Measurements from ENCODE around the gene MFGE8.
A peak's percentile ranks its signal among the peaks of the same experiment; 100 is the strongest.

MFGE8 gene

GRCh38 chr15:88865498-88866099, 47.6 kb downstream of the MFGE8 start:
- H4K91ac ChIP-seq (ENCODE audit: low read length) = no peak overlapping the region
- no peak overlapping the region for H2AK5ac ChIP-seq (ENCODE audit: low read length, severe bottlenecking)
- no peak for DNase-seq
- H3K14ac ChIP-seq (ENCODE audit: low read length in 2 of 2) = no peak overlapping the region
- H3K9ac ChIP-seq (ENCODE audit: low read length) = no peak overlapping the region
- no peak overlapping the region for H2BK5ac ChIP-seq (ENCODE audit: low read depth, low read length, poor library complexity, severe bottlenecking)
- no peaks in the 10 kb centered on the region for H3K36me3 ChIP-seq (ENCODE audit: control insufficient read depth in 1 of 2, insufficient read depth in 2 of 2, low read depth in 1 of 2, low read length in 2 of 2)
- no peak overlapping the region for H3K27ac ChIP-seq (ENCODE audit: low read length, poor library complexity, severe bottlenecking)
- H3K23ac ChIP-seq (ENCODE audit: low read length in 2 of 2) = no peak overlapping the region
- no peaks in the 10 kb centered on the region for H3K9me3 ChIP-seq (ENCODE audit: control insufficient read depth, low read length)
- no peaks in the 10 kb centered on the region for H3K79me1 ChIP-seq (replicated peaks; ENCODE audit: low read length, poor library complexity, severe bottlenecking)
- no peak overlapping the region for H2BK12ac ChIP-seq (ENCODE audit: low read length in 2 of 2)
- H3K4me2 ChIP-seq (ENCODE audit: low read length, poor library complexity, severe bottlenecking) = no peak overlapping the region
- no peak overlapping the region for H2BK120ac ChIP-seq (ENCODE audit: low read depth, low read length)
- no peak overlapping the region for H2BK15ac ChIP-seq (ENCODE audit: low read depth, poor library complexity, severe bottlenecking)
- H3K18ac ChIP-seq (ENCODE audit: low read depth in 1 of 2, low read length in 2 of 2) = no peak overlapping the region
- H2AFZ ChIP-seq (ENCODE audit: low read depth, low read length) = no peak overlapping the region
- 75% methylated on average over 6 of the region's 6 CpGs for WGBS
- no peak overlapping the region for H4K8ac ChIP-seq (ENCODE audit: low read length)
- H3K4ac ChIP-seq (ENCODE audit: low read depth in 1 of 2, low read length in 2 of 2) = no peak overlapping the region
- H3K27me3 ChIP-seq (ENCODE audit: control insufficient read depth in 1 of 2, insufficient read depth in 1 of 2, low read length in 2 of 2) = peaks cover 35 to 56% of the 10 kb centered on the region in 2 experiments
- peaks cover 1% of the 10 kb centered on the region for H3K4me1 ChIP-seq (ENCODE audit: control insufficient read depth, insufficient read depth, low read depth, low read length)
- no peak overlapping the region for H3K4me3 ChIP-seq (ENCODE audit: insufficient read depth in 1 of 2, low read depth in 1 of 2, low read length in 2 of 2)

DNA sequence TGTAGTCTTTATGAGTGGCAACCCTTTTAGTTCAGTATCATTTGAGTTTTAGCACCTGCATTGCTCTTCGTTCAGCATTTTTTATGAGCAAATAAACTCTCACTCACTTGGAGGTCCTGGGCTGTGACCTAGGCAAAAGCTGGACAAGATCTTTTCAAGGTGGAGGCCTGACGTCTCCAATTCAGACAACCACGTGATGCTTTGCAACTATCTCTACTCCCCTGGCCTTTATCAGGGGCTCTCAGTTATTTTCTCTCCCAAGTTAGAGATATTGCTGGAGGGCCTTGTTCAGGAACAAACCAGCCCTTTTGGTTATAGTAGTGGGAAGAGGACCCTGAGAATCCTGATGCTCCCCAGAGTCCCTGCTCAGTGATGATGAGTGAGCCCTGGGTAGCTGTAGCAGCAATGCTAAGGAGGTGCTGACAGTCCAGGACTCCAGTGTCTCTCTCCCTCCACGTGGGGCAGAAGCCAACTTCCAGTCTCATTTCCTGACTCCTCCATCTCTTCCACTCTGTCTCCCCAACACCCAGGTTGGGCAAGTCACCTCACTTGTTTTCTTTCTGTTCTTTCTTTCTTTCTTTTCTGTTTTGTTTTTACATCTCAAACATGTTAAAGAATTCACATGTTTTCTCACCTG, 48.2 kb downstream of the MFGE8 start:
- Histone ChIP-seq H3K9me3 (ENCODE audit: control insufficient read depth, low read length) (no peaks in the 10 kb centered on the region), H3K27me3 (ENCODE audit: control insufficient read depth in 1 of 2, insufficient read depth in 1 of 2, low read length in 2 of 2) (peaks cover 29 to 56% of the 10 kb centered on the region in 2 experiments), H3K4me2 (ENCODE audit: low read length, poor library complexity, severe bottlenecking) (no peak overlapping the region), H2AFZ (ENCODE audit: low read depth, low read length) (no peak overlapping the region), H3K4me1 (ENCODE audit: control insufficient read depth, insufficient read depth, low read depth, low read length) (peaks cover 1% of the 10 kb centered on the region), H3K4me3 (ENCODE audit: insufficient read depth in 1 of 2, low read depth in 1 of 2, low read length in 2 of 2) (no peak overlapping the region), H4K8ac (ENCODE audit: low read length) (no peak overlapping the region), H4K91ac (ENCODE audit: low read length) (no peak overlapping the region), H2BK15ac (ENCODE audit: low read depth, poor library complexity, severe bottlenecking) (no peak overlapping the region), H3K23ac (ENCODE audit: low read length in 2 of 2) (no peak overlapping the region), H3K14ac (ENCODE audit: low read length in 2 of 2) (no peak overlapping the region), H2BK12ac (ENCODE audit: low read length in 2 of 2) (no peak overlapping the region), H2BK5ac (ENCODE audit: low read depth, low read length, poor library complexity, severe bottlenecking) (no peak overlapping the region), H3K79me1 (replicated peaks; ENCODE audit: low read length, poor library complexity, severe bottlenecking) (no peaks in the 10 kb centered on the region), H3K27ac (ENCODE audit: low read length, poor library complexity, severe bottlenecking) (no peak overlapping the region), H2AK5ac (ENCODE audit: low read length, severe bottlenecking) (no peak overlapping the region), H3K36me3 (ENCODE audit: control insufficient read depth in 1 of 2, insufficient read depth in 2 of 2, low read depth in 1 of 2, low read length in 2 of 2) (no peaks in the 10 kb centered on the region), H3K18ac (ENCODE audit: low read depth in 1 of 2, low read length in 2 of 2) (no peak overlapping the region), H3K9ac (ENCODE audit: low read length) (no peak overlapping the region), H3K4ac (ENCODE audit: low read depth in 1 of 2, low read length in 2 of 2) (no peak overlapping the region), H2BK120ac (ENCODE audit: low read depth, low read length) (no peak overlapping the region)
- DNase-seq = no peak
- 60% methylated on average over 3 of the region's 4 CpGs for WGBS

GRCh38 chr15:88863412-88863811, 49.8 kb downstream of the MFGE8 start:
- Histone ChIP-seq H3K9ac (ENCODE audit: low read length) (no peak overlapping the region), H3K4me1 (ENCODE audit: control insufficient read depth, insufficient read depth, low read depth, low read length) (peaks cover 1% of the 10 kb centered on the region)
- 57% methylated on average over 1 of the region's 1 CpG for WGBS

GRCh38 chr15:88860212-88860611, 53.0 kb downstream of the MFGE8 start:
- Histone ChIP-seq H3K27ac (ENCODE audit: low read length, poor library complexity, severe bottlenecking) (no peak overlapping the region), H4K91ac (ENCODE audit: low read length) (no peak overlapping the region), H3K4ac (ENCODE audit: low read depth in 1 of 2, low read length in 2 of 2) (no peak overlapping the region), H3K4me3 (ENCODE audit: insufficient read depth in 1 of 2, low read depth in 1 of 2, low read length in 2 of 2) (no peak overlapping the region), H2AFZ (ENCODE audit: low read depth, low read length) (no peak overlapping the region), H3K36me3 (ENCODE audit: control insufficient read depth in 1 of 2, insufficient read depth in 2 of 2, low read depth in 1 of 2, low read length in 2 of 2) (no peaks in the 10 kb centered on the region), H3K23ac (ENCODE audit: low read length in 2 of 2) (peak overlapping the region in 1 of 2 experiments; percentile 25), H2BK15ac (ENCODE audit: low read depth, poor library complexity, severe bottlenecking) (no peak overlapping the region), H3K18ac (ENCODE audit: low read depth in 1 of 2, low read length in 2 of 2) (no peak overlapping the region), H3K27me3 (ENCODE audit: control insufficient read depth in 1 of 2, insufficient read depth in 1 of 2, low read length in 2 of 2) (peaks cover 4 to 62% of the 10 kb centered on the region in 2 experiments), H3K14ac (ENCODE audit: low read length in 2 of 2) (no peak overlapping the region), H3K9ac (ENCODE audit: low read length) (no peak overlapping the region), H4K8ac (ENCODE audit: low read length) (no peak overlapping the region), H3K4me2 (ENCODE audit: low read length, poor library complexity, severe bottlenecking) (no peak overlapping the region), H2AK5ac (ENCODE audit: low read length, severe bottlenecking) (no peak overlapping the region), H2BK5ac (ENCODE audit: low read depth, low read length, poor library complexity, severe bottlenecking) (no peak overlapping the region), H3K4me1 (ENCODE audit: control insufficient read depth, insufficient read depth, low read depth, low read length) (no peaks in the 10 kb centered on the region), H2BK120ac (ENCODE audit: low read depth, low read length) (no peak overlapping the region), H3K9me3 (ENCODE audit: control insufficient read depth, low read length) (peaks cover 2% of the 10 kb centered on the region), H3K79me1 (replicated peaks; ENCODE audit: low read length, poor library complexity, severe bottlenecking) (no peaks in the 10 kb centered on the region), H2BK12ac (ENCODE audit: low read length in 2 of 2) (no peak overlapping the region)
- no peak for DNase-seq
- WGBS = 70% methylated on average over 7 of the region's 7 CpGs

More at GRCh38 chr15:88863412-88863811, 49.8 kb downstream of the MFGE8 start:
- Histone ChIP-seq H3K4me3 (ENCODE audit: insufficient read depth in 1 of 2, low read depth in 1 of 2, low read length in 2 of 2) (no peak overlapping the region), H4K91ac (ENCODE audit: low read length) (no peak overlapping the region), H3K23ac (ENCODE audit: low read length in 2 of 2) (no peak overlapping the region), H2BK5ac (ENCODE audit: low read depth, low read length, poor library complexity, severe bottlenecking) (no peak overlapping the region), H3K36me3 (ENCODE audit: control insufficient read depth in 1 of 2, insufficient read depth in 2 of 2, low read depth in 1 of 2, low read length in 2 of 2) (no peaks in the 10 kb centered on the region), H3K14ac (ENCODE audit: low read length in 2 of 2) (no peak overlapping the region), H3K4ac (ENCODE audit: low read depth in 1 of 2, low read length in 2 of 2) (no peak overlapping the region), H2BK120ac (ENCODE audit: low read depth, low read length) (no peak overlapping the region), H3K18ac (ENCODE audit: low read depth in 1 of 2, low read length in 2 of 2) (no peak overlapping the region), H2AK5ac (ENCODE audit: low read length, severe bottlenecking) (no peak overlapping the region), H4K8ac (ENCODE audit: low read length) (no peak overlapping the region), H2BK12ac (ENCODE audit: low read length in 2 of 2) (no peak overlapping the region), H3K4me2 (ENCODE audit: low read length, poor library complexity, severe bottlenecking) (no peak overlapping the region), H2BK15ac (ENCODE audit: low read depth, poor library complexity, severe bottlenecking) (no peak overlapping the region), H2AFZ (ENCODE audit: low read depth, low read length) (no peak overlapping the region), H3K79me1 (replicated peaks; ENCODE audit: low read length, poor library complexity, severe bottlenecking) (no peaks in the 10 kb centered on the region), H3K9me3 (ENCODE audit: control insufficient read depth, low read length) (no peaks in the 10 kb centered on the region), H3K27ac (ENCODE audit: low read length, poor library complexity, severe bottlenecking) (no peak overlapping the region), H3K27me3 (ENCODE audit: control insufficient read depth in 1 of 2, insufficient read depth in 1 of 2, low read length in 2 of 2) (peaks cover 16 to 53% of the 10 kb centered on the region in 2 experiments)
- DNase-seq = no peak
